Smooth muscle cell (in vitro differentiated cells): ENCODE data around the gene ZBTB44. TPM values are rescaled to one million over a fixed set of nuclear protein-coding genes. Genes with fewer than 3 reads are reported as not detected.

Source experiments
- DNase-seq: peaks from one replicate; lab custom pipeline; 2025; ENCODE audit not compliant: unreplicated experiment; lab: John Stamatoyannopoulos, UW
- H2AFZ ChIP-seq: fragments of 200-600 bp; sonication (generic); 2 replicates; pipeline ENCODE4 v1.6.0; 2016; ENCODE audit warnings: antibody characterized with exemption, low read depth, mild to moderate bottlenecking
- H3F3A ChIP-seq: fragments of 200-600 bp; sonication (generic); 2 replicates; pipeline ENCODE4 v1.6.0; 2017; ENCODE audit warnings: antibody characterized with exemption, low read depth
- H3K27ac ChIP-seq: fragments of 200-600 bp; sonication (generic); 2 replicates; pipeline ENCODE4 v1.5.1; 2016; ENCODE audit warnings: low read depth, mild to moderate bottlenecking
- H3K27me3 ChIP-seq: fragments of 200-600 bp; sonication (generic); 2 replicates; pipeline ENCODE4 v1.6.1; 2016; ENCODE audit warnings: low read depth, mild to moderate bottlenecking
- H3K36me3 ChIP-seq: fragments of 200-600 bp; sonication (generic); 2 replicates; pipeline ENCODE4 v1.5.1; 2016; ENCODE audit warnings: low read depth
- H3K4me1 ChIP-seq: fragments of 200-600 bp; sonication (generic); 2 replicates; pipeline ENCODE4 v1.5.1; 2016; ENCODE audit warnings: low read depth
- H3K4me2 ChIP-seq: fragments of 200-600 bp; sonication (generic); 2 replicates; pipeline ENCODE4 v1.6.0; 2016; ENCODE audit warnings: mild to moderate bottlenecking
- H3K4me3 ChIP-seq: fragments of 200-600 bp; sonication (generic); 2 replicates; pipeline ENCODE4 v1.5.1; 2016; ENCODE audit warnings: mild to moderate bottlenecking
- H3K79me2 ChIP-seq: fragments of 200-600 bp; sonication (generic); 2 replicates; pipeline ENCODE4 v1.6.0; 2016; ENCODE audit warnings: low read depth, mild to moderate bottlenecking
- H3K9ac ChIP-seq: fragments of 200-600 bp; sonication (generic); 2 replicates; pipeline ENCODE4 v1.6.0; 2016; ENCODE audit warnings: low read depth
- H3K9me3 ChIP-seq: fragments of 200-600 bp; sonication (generic); replicated peaks from 2 replicates; pipeline ENCODE4 v1.5.1; 2016; ENCODE audit warnings: low read depth
- H4K20me1 ChIP-seq: fragments of 200-600 bp; sonication (generic); 2 replicates; pipeline ENCODE4 v1.6.0; 2016; ENCODE audit warnings: low read depth
- WGBS: methylation state at CpG from one replicate; pipeline ENCODE4 v1.1.7; 2016; ENCODE audit warnings: low lambda C conversion rate; 5-methylcytosine and 5-hydroxymethylcytosine counted together
- polyA plus RNA-seq: library from polyadenylated mRNA; unstranded; fragments of >200 nt; fragmentation: Nextera tagmentation; extraction: Ambion mirVana; gene quantifications from 2 replicates; pipeline ENCODE4 v1.2.1, GENCODE V29; 2016
- total RNA-seq: library from RNA; depleted of rRNA; stranded (reverse); fragments of >200 nt; gene quantifications from 2 replicates; pipeline ENCODE4 v1.2.3, GENCODE V29; 2014
- TF ChIP-seq, protein P1 (sequence below): fragments of 200-600 bp; sonication (generic); IDR thresholded peaks from 2 replicates; pipeline ENCODE4 v1.5.1; 2017; ENCODE audit warnings: borderline replicate concordance, mild to moderate bottlenecking, antibody characterized with exemption; ENCODE audit not compliant: insufficient read depth, poor library complexity, severe bottlenecking

Gene ZBTB44
- total and polyA plus RNA-seq, 2 experiments from 2014 or later = 2.3 to 27.3 TPM

DNA sequence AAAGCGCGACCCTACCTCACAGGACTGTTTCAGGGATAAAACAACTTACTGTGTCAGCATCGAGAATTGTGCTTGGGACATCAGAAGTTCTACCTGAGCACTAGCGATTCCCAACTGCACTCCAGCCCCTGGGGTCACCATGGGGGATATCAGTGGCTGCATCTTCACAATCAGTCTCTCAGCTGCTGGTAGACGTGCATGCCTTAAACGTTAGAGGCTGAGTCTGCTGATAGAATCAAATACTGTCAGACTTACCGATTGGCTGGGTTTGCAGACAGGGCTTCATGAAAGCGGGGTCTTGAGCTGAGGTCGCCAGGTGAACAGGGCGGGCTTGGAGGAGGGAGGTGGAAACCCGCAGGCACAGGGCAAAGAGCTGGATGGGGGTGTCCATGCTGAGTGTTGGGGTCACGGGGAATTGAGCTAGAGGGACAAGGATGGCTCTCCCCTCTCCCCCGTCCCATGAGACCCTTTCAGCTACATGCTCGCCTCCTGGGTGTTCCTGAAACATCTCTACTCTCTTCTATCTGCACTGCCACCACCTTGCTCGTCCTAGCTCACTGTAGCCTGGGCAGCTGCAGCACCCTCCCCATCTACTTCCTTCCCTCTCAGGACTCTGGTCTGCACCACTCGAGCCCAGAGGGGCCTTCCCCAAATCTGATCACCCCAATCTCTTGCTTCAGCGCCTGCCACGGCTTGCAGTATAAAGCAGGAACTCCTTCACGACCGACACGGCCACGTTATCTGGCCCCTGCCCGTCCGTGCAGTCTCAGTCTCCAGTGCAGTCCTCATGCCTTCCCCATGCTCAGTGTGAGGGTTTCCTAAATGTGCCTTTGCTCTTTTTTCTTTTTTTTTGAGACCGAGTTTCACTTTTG, 111.7 kb downstream of the ZBTB44 start:
- no peaks in the 10 kb centered on the region for H3K9me3 ChIP-seq
- no peaks in the 10 kb centered on the region for H3K27me3 ChIP-seq
- no peaks in the 10 kb centered on the region for H3K79me2 ChIP-seq
- H3K27ac ChIP-seq = no peak overlapping the region
- TF ChIP-seq, protein P1, sequence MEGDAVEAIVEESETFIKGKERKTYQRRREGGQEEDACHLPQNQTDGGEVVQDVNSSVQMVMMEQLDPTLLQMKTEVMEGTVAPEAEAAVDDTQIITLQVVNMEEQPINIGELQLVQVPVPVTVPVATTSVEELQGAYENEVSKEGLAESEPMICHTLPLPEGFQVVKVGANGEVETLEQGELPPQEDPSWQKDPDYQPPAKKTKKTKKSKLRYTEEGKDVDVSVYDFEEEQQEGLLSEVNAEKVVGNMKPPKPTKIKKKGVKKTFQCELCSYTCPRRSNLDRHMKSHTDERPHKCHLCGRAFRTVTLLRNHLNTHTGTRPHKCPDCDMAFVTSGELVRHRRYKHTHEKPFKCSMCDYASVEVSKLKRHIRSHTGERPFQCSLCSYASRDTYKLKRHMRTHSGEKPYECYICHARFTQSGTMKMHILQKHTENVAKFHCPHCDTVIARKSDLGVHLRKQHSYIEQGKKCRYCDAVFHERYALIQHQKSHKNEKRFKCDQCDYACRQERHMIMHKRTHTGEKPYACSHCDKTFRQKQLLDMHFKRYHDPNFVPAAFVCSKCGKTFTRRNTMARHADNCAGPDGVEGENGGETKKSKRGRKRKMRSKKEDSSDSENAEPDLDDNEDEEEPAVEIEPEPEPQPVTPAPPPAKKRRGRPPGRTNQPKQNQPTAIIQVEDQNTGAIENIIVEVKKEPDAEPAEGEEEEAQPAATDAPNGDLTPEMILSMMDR = no peak
- H3K4me2 ChIP-seq = no peak overlapping the region
- H3K4me1 ChIP-seq = no peaks in the 10 kb centered on the region
- H4K20me1 ChIP-seq = no peaks in the 10 kb centered on the region
- H3K4me3 ChIP-seq = no peak overlapping the region
- no peaks in the 10 kb centered on the region for H3K36me3 ChIP-seq
- WGBS = 88% methylated on average over 24 of the region's 25 CpGs
- no peak overlapping the region for H2AFZ ChIP-seq
- H3F3A ChIP-seq = no peaks in the 10 kb centered on the region
- no peak for DNase-seq
- no peak overlapping the region for H3K9ac ChIP-seq

DNA sequence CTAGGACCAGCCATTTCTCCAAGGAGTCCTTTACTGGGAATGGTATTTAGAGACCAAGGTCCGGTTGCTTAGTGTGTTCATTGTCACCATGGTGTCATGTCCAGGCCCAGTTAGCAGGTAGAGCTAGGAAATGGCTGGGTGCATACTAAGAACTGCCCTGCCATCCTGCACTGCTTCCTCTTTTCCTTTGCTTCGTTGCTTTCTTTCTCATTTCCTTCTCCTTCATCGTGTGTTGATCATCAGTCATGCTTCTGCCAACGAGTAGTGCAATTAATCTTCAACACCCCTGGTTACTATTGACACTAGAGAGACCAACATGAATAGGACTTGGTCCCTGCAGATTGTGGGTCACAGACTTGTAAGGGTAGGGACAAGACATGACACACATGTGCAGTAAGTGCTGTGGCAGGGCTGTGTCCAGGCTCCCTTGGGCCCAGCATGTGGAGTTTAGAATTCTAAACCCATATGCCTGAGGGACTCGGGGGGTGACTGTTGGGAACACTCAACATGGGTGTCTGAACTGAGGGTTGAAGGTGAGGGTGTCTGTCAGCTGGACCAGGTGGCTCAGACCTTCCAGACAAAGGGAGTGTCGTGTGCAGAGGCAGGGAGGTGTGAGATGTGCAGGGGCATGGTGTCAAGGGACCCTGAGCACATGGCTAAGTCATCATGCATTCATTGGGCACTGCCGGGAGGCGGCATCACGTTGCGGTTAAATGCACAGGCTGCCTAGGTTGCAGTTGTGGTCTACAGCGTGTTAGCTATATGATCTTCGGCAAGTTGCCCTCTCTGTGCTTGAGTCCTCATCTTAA, 112.5 kb downstream of the ZBTB44 start:
- Histone ChIP-seq H3K27ac (no peak overlapping the region), H3K4me2 (no peak overlapping the region), H3K9me3 (no peaks in the 10 kb centered on the region), H3K9ac (no peak overlapping the region), H3K4me3 (no peak overlapping the region), H2AFZ (no peak overlapping the region), H3K36me3 (no peaks in the 10 kb centered on the region), H3K4me1 (no peaks in the 10 kb centered on the region), H3F3A (no peaks in the 10 kb centered on the region), H3K27me3 (no peaks in the 10 kb centered on the region), H3K79me2 (no peaks in the 10 kb centered on the region), H4K20me1 (no peaks in the 10 kb centered on the region)
- WGBS = 94% methylated on average over 12 of the region's 12 CpGs
- DNase-seq = no peak
- TF ChIP-seq, protein P1 = no peak

DNA sequence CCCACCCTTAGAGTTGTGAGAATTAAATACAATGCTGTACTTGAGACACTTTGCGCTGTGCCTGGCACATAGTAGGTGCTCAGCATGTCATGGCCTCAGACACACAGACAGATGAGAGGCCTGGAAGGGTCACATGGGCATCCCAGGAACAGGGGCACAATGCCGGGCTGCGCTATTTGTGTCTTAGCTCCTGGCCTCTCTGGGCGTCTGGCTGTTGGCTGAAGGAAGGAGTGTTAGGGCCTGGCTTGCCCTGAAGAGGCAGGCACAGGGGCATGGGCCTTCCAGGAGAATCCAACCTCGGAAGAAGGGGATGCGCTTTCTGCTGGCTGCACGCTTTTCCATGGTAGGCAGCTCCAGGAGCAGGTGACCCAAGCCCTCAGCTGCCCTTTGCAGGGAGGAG, 113.7 kb downstream of the ZBTB44 start:
- Histone ChIP-seq H3K4me2 (no peak overlapping the region), H3K4me3 (no peak overlapping the region), H3K27ac (no peak overlapping the region), H3F3A (no peaks in the 10 kb centered on the region), H2AFZ (no peak overlapping the region), H3K9me3 (no peaks in the 10 kb centered on the region), H3K4me1 (no peaks in the 10 kb centered on the region), H3K79me2 (no peaks in the 10 kb centered on the region), H4K20me1 (no peaks in the 10 kb centered on the region), H3K36me3 (no peaks in the 10 kb centered on the region), H3K9ac (no peak overlapping the region), H3K27me3 (no peaks in the 10 kb centered on the region)
- DNase-seq = no peak
- TF ChIP-seq, protein P1 = no peak
- 95% methylated on average over 7 of the region's 7 CpGs for WGBS
